ENCODE data around the gene ZNF3. TPM values are rescaled to one million over a fixed set of nuclear protein-coding genes. Genes with fewer than 3 reads are reported as not detected.

ZNF3 gene
- total RNA-seq: 28.0 and 28.3 TPM in 2 replicates

DNA sequence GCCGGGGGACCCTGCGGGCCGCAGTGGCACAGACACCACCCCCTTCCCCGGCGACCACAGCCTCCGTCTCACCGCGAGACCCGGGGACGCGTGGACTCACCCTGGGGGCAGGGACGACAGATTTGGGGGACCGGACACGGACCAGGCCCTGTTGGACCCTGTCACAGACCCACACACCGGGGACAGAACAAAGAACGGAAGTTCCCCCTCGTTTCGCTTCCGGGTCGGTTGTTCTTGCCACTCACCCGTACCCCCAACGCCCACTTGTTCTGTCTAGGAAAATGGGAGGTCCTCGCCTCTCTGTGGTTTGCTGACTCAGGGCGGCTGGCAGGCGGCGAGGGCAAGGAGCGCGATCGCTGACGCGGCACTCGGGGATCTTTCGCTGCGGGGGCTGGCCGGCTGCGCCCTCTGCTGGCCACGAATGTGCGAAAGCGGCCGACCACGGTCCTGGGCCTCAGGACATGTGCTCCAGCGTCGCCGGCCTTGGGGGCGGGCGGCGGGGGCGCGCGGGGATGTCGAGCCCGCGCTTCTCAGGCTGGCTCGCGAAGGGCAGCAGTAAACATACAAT, at the start of gene ZNF3:
Gene ZNF3, minus strand, starts transcription at position 189 of the 568 bp plus-strand sequence. CDS start 4,366 bp downstream, outside the sequence.
- intact Hi-C loops (cut with micrococcal nuclease): loop anchor here (1.0 to 10.0 kb wide), 11 partner anchors 20 to 674 kb away; partner anchors contain the start of genes AP4M1, BUD31, CNPY4 and GNB2

DNA sequence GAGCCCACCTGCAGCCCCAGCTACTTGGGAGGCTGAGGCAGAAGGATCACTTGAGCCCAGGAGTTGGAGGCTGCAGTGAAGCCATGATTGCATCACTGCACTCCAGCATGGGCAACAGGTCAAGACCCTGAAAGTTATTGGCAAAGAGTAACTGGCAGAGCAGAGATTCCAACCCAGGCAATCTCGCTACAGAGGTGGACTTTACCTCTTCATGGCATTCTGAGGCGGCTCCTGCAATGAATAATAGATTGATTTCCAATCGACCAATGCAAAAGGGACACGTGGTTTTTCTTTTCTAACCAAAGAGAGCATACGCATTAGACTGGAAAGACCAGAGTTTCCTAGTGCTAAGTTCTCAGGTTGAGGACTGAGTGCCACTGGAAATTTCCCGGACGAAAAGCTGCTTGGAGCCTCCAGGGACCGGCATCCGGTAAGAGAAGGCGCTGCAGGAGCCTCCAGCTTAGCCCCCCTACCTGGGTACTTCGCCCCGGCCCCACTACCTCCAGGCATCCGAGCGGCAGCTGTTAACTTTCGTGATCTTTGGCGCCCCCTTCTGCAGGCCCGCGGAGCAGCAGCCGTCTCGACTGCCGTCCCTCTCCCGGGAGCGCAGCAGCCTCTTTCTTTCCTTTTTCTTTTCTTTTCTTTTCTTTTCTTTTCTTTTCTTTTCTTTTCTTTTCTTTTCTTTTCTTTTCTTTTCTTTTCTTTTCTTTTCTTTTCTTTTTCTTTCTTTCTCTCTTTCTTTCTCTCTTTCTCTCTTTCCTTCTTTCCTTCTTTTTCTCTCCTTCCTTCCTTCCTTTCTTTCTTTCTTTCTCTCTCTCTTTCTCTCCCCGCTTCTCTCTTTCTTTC, 49.3 kb upstream of the ZNF3 start:
- intact Hi-C loops (cut with micrococcal nuclease): loop anchor here (1.0 to 5.0 kb wide), 4 partner anchors 17 to 152 kb away; partner anchors contain the start of gene LAMTOR4

DNA sequence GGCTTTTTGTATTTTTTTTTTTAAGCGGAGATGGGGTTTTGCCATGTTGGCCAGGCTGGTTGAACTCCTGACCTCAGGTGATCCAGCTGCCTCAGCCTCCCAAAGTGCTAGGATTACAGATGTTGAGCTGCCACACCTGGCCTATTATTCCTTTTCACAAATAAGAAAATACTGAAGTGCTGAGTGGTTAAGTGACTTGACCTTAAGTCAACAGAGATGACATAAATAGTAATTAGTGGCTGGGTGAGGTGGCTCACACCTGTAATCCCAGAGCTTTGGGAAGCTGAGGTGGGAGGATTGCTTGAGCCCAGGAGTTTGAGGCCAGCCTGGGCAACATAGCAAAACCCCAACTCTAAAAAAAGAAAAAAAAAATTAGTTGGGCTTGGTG, 48.7 kb upstream of the ZNF3 start:
- intact Hi-C loops (cut with micrococcal nuclease): loop anchor here (5.0 kb wide), 1 partner anchor 142 kb away; no protein-coding TSS in a partner anchor

DNA sequence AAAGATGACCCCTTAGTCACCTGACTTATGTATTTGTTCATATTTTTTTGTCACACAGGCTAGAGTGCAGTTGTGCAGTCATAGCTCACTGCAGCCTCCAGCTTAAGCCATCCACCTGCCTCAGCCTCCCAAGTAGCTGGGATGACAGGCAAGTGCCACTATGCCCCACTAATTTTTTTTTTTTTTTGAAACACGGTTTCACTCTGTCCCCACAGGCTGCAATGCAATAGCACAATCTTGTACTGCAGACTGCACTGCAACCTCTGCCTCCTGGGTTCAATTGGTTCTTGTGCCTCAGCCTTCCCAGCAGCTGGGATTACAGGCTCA, 47.1 kb upstream of the ZNF3 start:
- intact Hi-C loops (cut with micrococcal nuclease): loop anchor here (10.0 kb wide), 1 partner anchor 546 kb away; the partner anchor contains the start of gene GNB2

DNA sequence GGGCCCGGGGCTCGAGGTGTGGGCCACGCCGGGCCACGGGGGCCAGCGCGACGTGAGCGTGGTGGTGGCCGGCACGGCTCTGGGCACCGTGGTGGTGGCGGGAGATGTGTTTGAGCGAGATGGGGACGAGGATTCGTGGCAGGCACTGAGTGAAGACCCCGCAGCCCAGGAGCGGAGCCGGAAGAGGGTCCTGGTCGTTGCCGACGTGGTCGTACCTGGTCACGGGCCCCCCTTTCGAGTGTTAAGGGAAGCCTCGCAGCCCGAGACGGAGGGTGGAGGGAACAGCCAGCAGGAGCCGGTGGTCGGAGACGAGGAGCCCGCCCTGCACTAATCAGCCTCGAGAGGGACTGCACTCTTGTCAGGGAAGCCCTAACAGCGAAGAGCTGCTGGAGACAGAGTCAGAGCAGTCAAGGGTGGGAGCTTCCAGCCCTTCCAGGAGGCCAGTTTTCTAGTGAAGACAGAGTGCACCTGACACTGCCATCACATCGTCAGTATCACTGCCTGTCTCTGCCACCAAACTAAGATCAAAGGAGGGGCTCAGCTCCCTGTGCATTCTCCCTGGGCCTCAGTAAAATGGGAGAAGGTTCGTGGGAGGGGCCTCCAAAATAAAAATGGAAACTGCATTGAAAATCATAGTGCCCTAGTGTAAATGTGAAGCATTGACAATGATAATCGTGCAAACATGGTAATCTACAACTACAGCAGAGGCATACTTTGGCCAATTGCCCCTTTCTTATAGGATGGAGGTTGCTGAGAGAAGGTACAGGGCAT, 46.5 kb upstream of the ZNF3 start:
- intact Hi-C loops (cut with micrococcal nuclease): loop anchor here (1.0 to 10.0 kb wide), 5 partner anchors 9 to 547 kb away; partner anchors contain the start of genes CNPY4, GNB2, MEPCE and TAF6

DNA sequence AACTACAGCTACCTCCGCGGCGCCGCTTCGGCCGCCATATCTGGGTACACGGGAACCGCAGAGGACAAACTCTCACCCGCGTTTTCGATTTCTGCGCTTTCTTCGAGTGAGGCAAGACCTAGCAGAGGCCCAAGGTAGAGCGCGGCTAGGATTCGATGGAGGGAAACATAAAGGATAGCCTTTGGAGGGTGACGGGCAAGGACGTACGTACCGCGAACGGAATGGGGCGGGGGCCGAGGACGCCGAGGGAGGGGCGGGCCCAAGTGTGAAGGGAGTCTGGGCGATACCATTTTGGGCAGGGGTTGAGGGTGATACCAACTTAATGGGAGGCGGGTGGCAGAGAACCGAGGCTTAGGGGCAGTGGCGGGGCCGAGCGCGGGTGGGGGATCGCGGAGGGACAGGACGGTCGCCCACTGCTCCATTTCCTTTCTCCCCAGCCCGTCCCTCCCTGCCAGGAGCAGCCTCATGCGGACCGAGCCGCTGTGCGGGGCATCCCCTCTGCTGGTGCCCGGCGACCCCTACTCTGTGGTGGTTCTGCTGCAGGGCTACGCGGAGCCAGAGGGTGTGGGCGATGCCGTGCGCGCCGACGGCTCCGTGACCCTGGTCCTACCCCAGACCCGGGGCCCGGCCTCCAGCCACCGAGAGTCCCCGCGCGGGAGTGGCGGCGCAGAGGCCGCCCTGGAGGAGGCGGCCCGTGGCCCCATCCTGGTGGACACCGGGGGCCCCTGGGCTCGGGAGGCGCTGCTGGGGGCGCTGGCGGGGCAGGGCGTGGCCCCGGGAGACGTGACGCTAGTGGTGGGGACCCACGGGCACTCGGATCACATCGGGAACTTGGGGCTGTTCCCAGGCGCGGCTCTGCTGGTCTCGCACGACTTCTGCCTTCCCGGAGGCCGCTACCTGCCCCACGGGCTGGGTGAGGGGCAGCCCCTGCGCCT, 45.7 kb upstream of the ZNF3 start, which contains the start of gene MBLAC1:
Gene MBLAC1, plus strand, starts transcription at position 37 of the 935 bp plus-strand sequence. Its CDS starts 429 bp downstream, at position 466.
- intact Hi-C loops (cut with micrococcal nuclease): loop anchor here (1.0 to 10.0 kb wide), 8 partner anchors 8 to 548 kb away; partner anchors contain the start of genes CNPY4, GNB2, LAMTOR4 and MEPCE

DNA sequence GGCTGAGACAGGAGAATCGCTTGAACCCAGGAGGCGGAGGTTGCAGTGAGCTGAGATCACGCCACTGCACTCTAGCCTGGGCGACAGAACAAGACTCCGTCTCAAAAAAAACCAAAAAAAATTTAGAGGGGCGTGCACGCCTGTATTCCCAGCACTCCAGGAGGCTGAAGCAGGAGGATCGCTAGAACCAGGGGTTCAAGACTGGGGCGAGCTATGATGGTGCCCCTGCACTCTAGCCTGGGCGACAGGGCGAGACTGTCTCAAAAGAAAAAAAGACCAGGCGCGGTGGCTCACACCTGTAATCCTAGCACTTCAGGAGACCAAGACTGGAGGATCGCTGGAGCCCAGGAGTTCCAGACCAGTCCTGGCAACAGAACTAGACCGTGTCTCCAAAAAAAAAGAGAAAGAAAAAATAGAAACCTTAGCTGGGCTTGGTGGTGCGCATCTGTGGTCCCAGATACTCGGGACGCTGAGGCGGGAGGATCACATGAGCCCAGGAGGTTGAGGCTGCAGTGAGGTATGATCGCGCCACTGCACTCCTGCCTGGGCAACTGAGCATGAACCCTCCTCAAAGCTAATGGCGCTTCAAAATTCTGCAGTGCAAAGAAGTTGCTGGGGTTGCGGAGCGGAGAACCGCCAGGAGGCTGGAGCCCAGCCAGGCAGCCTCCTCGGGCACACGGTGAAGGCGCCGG, 44.9 kb upstream of the ZNF3 start:
- intact Hi-C loops (cut with micrococcal nuclease): loop anchor here (1.0 to 10.0 kb wide), 5 partner anchors 22 to 548 kb away; partner anchors contain the start of genes GNB2, LAMTOR4, MEPCE and ZCWPW1

DNA sequence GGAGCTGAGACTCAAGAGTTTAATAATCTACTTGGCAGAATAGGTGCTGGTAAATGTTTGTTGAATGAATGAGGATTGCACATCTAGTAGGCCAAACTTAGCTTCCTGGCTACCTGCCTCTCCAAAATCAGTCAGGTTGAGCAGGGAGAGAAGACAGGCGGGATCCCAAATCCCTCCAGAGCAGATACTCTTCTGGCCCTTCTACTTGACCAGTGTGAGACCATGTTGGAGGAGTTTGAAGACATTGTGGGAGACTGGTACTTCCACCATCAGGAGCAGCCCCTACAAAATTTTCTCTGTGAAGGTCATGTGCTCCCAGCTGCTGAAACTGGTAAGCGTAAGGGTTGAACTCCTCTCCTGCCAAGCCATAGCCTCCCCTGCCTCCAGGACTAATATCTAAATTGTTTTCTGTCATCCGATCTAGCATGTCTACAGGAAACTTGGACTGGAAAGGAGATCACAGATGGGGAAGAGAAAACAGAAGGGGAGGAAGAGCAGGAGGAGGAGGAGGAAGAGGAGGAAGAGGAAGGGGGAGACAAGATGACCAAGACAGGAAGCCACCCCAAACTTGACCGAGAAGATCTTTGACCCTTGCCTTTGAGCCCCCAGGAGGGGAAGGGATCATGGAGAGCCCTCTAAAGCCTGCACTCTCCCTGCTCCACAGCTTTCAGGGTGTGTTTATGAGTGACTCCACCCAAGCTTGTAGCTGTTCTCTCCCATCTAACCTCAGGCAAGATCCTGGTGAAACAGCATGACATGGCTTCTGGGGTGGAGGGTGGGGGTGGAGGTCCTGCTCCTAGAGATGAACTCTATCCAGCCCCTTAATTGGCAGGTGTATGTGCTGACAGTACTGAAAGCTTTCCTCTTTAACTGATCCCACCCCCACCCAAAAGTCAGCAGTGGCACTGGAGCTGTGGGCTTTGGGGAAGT, 43.0 kb upstream of the ZNF3 start:
- intact Hi-C loops (cut with micrococcal nuclease): loop anchor here (10.0 kb wide), 1 partner anchor 550 kb away; the partner anchor contains the start of gene GNB2

DNA sequence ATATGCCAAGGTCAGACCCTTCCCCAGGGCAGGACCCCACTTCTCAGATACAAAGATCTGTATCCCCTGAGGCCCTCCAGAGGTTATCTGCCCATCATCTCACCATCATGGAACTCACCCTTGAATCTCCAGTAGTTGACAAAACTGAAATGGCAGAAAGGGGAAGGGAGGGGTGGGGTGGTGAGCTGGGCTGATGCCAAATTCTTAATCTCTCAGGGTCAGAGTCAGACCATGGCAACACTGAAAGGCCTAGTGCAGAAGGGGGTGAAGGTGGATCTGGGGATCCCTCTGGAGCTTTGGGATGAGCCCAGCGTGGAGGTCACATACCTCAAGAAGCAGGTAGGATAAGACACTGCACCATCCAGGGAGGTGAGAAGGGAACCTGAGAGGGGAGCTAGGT, 41.0 kb upstream of the ZNF3 start:
- intact Hi-C loops (cut with micrococcal nuclease): loop anchor here (10.0 kb wide), 1 partner anchor 552 kb away; the partner anchor contains the start of gene GNB2

DNA sequence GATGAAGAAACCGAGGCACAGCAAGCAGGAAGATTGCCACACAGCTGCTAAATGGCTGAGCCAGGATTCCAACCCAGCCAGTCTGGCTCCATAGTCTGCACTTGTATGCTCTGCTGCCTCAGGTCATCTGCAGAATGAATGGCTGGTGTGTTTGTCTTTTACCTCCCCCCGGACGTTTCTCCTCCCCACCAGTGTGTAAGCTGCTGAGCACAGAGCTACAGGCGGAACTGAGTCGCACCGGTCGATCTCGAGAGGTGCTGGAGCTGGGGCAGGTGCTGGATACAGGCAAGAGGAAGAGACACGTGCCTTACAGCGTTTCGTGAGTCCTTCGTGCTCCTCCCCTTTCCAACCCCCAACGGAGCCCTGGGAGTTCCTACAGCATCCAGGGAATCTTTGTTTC, 40.5 kb upstream of the ZNF3 start:
- intact Hi-C loops (cut with micrococcal nuclease): loop anchor here (10.0 kb wide), 1 partner anchor 553 kb away; the partner anchor contains the start of gene GNB2

DNA sequence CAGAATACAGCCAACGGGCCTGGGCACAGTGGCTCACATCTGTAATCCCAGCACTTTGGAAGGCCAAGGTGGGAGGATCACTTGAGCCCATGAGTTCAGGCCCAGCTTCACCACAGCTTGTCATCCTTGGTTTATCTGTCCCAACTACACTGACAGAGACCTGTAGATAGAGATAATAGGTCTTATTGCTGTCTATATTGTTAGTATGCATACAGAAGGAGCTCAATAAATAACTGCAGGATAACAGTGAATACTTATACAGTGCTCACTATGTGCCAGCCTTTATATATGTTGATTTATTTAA, 39.2 kb upstream of the ZNF3 start:
- intact Hi-C loops (cut with micrococcal nuclease): loop anchor here (1.0 to 10.0 kb wide), 2 partner anchors 308 to 554 kb away; partner anchors contain the start of genes GNB2 and ZCWPW1

DNA sequence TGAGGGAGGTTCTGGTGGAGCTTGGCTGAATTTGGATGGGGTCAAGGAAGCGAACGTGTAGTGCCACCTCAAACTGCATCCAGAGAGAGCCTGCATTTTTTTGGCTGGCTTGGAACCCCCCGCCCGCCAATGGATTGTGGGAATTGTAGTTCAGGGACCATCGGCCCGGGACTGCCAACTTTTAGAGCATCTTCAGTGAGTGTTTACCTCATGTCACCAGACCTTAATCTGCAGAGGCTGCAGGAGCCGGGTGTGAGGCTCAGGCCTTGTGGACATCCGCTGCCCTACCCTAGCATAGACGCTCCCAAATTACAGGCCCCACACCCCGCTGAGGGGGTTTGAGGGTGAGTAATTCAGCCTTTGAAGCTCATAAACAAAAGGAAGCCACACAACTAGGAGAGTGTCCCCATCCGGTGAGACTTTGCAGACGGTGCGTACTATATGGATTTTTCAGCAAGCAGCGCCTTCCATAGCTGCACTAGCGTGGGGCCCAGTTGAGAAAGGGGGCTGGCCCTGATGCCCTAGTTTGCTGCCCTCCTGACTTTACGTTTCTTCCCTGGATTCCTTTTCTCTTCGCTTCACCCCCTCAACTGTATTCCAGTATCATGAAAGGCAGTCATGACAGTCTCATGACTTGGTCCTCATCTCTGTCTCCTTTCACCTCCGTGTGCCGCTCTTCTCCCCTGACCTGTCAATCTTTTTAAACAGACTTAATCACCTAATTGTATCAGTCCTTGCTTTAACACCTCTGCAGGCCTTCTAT, 38.6 kb upstream of the ZNF3 start:
- intact Hi-C loops (cut with micrococcal nuclease): loop anchor here (1.0 to 10.0 kb wide), 12 partner anchors 7 to 555 kb away; partner anchors contain the start of genes AGFG2, AP4M1, COPS6 and FBXO24

DNA sequence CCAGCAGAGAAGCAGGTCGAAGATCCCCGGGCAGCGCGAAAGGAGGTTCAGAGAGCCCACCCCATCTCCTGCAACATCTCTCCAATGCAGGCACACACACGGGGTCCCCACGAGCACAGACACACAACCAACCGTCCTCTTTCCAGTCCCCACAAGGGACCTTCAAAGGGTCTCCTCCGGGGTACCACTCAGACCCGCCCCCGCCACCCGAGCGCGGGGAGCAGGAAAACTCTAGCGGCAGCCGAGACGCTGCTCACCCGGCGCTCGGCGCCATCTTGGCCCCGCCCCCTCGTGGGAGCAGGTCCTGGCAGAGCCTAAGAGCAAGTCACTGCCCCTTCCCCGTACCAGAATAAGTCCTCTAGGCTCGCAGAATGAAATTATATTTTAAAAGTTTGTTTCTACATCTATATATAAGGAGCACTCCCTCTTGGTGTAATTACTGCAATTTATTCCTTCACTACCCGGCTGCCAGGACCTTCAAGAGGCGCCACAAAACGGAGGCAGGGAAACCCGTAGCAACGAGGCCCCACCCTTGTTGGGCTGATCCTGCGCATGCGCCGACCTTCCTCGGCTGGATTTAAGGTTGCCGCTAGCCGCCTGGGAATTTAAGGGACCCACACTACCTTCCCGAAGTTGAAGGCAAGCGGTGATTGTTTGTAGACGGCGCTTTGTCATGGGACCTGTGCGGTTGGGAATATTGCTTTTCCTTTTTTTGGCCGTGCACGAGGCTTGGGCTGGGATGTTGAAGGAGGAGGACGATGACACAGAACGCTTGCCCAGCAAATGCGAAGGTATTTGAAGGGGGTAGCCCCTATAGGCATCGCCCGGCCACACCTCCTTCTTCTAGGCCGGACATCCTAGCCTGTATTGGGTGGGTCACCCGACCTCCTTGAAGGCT, 37.8 kb upstream of the ZNF3 start, which contains the start of the genes CNPY4 and TAF6:
Gene CNPY4, plus strand, starts transcription at position 563 of the 898 bp plus-strand sequence. Its CDS starts 111 bp downstream, at position 674.
Gene TAF6, minus strand, starts transcription at position 287 of the 898 bp plus-strand sequence. CDS start 5,149 bp downstream, outside the sequence.
- intact Hi-C loops (cut with micrococcal nuclease): loop anchor here (1.0 to 2.0 kb wide), 10 partner anchors 8 to 467 kb away; partner anchors contain the start of genes AGFG2, AP4M1, COPS6 and FBXO24

DNA sequence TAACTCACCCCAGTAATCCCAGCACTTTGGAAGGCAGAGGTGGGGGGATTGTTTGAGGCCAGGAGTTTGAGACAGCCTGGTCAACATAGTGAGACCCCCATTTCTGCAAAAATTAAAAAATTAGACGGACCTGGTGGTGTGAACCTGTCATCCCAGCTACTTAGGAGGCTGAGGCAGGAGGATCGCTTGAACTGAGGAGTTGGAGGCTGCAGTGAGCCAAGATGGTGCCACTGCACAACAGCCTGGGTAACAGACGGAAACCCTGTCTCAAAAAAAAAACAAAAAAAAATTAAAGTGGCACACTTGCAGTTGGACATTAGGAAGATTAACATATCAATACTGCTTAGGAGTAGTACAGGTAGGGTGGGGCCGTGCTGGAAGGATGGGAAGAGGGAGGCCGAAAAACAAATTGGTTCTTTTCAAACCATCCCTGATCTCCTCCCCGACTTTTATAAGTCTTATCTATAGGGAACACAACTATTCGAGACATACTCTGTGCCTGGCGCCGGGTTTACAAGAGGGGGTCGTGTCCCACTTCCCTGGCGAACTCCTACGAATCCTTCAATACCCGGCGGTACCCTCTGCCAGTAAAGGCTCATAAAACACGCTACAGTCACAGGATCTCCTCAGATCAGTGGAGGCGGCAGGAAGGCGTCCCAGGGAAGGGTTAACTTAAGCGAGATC, 37.0 kb upstream of the ZNF3 start:
- intact Hi-C loops (cut with micrococcal nuclease): loop anchor here (1.0 to 2.0 kb wide), 10 partner anchors 9 to 468 kb away; partner anchors contain the start of genes AGFG2, AP4M1, COPS6 and FBXO24

DNA sequence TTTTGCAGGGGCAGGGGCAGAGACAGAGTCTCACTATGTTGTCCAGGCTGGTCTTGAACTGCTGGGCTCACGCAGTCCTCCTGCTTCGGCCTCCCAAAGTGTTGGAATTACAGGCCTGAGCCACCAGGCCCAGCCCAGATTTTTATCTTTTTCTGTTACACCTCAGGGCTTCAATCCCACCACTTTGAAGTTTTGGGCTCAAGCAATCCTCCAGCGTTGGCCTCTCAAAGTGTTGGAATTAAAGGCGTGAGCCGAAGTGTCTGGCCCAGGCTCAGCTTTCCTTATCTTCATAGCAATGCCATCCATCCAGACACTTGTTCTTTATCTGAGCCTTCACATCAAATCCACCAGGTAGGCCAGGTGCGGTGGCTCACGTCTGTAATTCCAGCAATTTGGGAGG, 33.5 kb upstream of the ZNF3 start:
- intact Hi-C loops (cut with micrococcal nuclease): no loop called here

All from T-helper 1 cell treated with Interleukin-12 subunit alpha and Interleukin-12 subunit beta and Interleukin-4 antibody, amounts not matched to agents 30 ng/mL and 1 ng/mL, for 36 hours (primary cell).